Thymus (tissue), 11 donors: ENCODE measurements around the gene IFT122. TPM values are rescaled to one million over a fixed set of nuclear protein-coding genes. Genes with fewer than 3 reads are reported as not detected.
"Not testable (repeated sequence)": the region's sequence is repeated elsewhere in the genome, so short reads cannot be mapped to it uniquely, and the experiment has no call there.

Experiments
- DNase-seq, 9 donors: peaks; one replicate each; pipeline ENCODE4 v3.0.0-alpha.2; 2013; ENCODE audit warnings: low spot score in 9 of 9, low read depth in 6 of 9, missing footprints in 1 of 9
- H3K27ac ChIP-seq, 2 donors: one replicate each; pipeline ENCODE4 v1.5.1; 2013; ENCODE audit warnings: control low read depth in 1 of 2, low read depth in 1 of 2, low read length in 1 of 2, mild to moderate bottlenecking in 1 of 2, moderate library complexity in 1 of 2
- H3K27me3 ChIP-seq, 2 donors: one replicate each; pipeline ENCODE4 v1.5.1; 2013; ENCODE audit warnings: low read length in 1 of 2; ENCODE audit not compliant: control insufficient read depth in 2 of 2, insufficient read depth in 1 of 2
- H3K36me3 ChIP-seq, 2 donors: one replicate each; pipeline ENCODE4 v1.5.1; 2013; ENCODE audit warnings: low read length in 1 of 2, mild to moderate bottlenecking in 1 of 2, moderate library complexity in 1 of 2; ENCODE audit not compliant: control insufficient read depth in 2 of 2, insufficient read depth in 2 of 2
- H3K4me1 ChIP-seq, 2 donors: one replicate each; pipeline ENCODE4 v1.5.1; 2013; ENCODE audit warnings: low read length in 2 of 2; ENCODE audit not compliant: control insufficient read depth in 2 of 2, insufficient read depth in 2 of 2
- H3K4me3 ChIP-seq, 2 donors: one replicate each; pipeline ENCODE4 v1.5.1; 2013; ENCODE audit warnings: low read length in 2 of 2, control low read depth in 1 of 2, mild to moderate bottlenecking in 1 of 2
- H3K9me3 ChIP-seq, 2 donors: one replicate each; pipeline ENCODE4 v1.5.1; 2013; ENCODE audit warnings: low read length in 1 of 2, mild to moderate bottlenecking in 1 of 2; ENCODE audit not compliant: control insufficient read depth in 2 of 2, insufficient read depth in 1 of 2
- WGBS: extraction: QIAGEN DNeasy Blood & Tissue Kit; methylation state at CpG from one replicate; pipeline ENCODE4 v1.1.7; 2013; 5-methylcytosine and 5-hydroxymethylcytosine counted together
- polyA plus RNA-seq: library from polyadenylated mRNA; stranded (reverse); fragments of 200-250 nt; gene quantifications from one replicate; pipeline ENCODE4 v1.2.3, GENCODE V29; 2013
- total RNA-seq: library from RNA; stranded (reverse); fragments of 120-200 nt; gene quantifications from one replicate; pipeline ENCODE4 v1.2.4, GENCODE V29; 2013
- donor health status: healthy.

Gene IFT122
- total and polyA plus RNA-seq, 2 donors, result 10.0 to 14.5 TPM

GRCh38 chr3:129490273-129490675, 50.2 kb downstream of the IFT122 start:
- H3K4me3 ChIP-seq, result no peak overlapping the region
- 32% methylated on average over 5 of the region's 5 CpGs for WGBS
- DNase-seq, result peak; percentile 38 to 81 (median 62)
- H3K36me3 ChIP-seq, result peaks cover 23 to 27% of the 10 kb centered on the region in 2 donors
- H3K27ac ChIP-seq, result no peak overlapping the region
- H3K9me3 ChIP-seq, result no peaks in the 10 kb centered on the region
- peaks cover 3 to 8% of the 10 kb centered on the region in 2 donors for H3K4me1 ChIP-seq
- H3K27me3 ChIP-seq, result no peaks in the 10 kb centered on the region

DNA sequence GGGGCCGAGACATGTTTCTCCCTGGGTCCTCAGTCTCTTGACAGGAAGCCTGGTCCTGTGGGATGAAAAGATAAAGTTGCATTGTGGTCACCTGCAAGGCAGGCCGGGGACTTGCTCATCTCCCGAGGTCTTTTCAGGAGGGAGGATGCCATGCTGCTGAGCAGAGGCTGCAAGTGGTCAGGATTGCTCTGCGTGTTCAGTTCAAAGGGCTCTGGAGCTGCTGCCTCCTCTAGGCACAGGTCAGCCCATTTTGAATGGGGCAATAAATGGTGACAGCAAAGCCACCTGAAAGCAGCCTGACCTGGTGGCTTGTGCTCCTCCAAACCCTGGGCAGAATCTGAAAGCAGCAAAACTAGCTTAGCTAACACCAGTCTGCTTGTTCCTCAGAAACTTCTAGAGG, 51.1 kb downstream of the IFT122 start:
- not testable (repeated sequence) for H3K27me3 ChIP-seq, DNase-seq, H3K27ac ChIP-seq

DNA sequence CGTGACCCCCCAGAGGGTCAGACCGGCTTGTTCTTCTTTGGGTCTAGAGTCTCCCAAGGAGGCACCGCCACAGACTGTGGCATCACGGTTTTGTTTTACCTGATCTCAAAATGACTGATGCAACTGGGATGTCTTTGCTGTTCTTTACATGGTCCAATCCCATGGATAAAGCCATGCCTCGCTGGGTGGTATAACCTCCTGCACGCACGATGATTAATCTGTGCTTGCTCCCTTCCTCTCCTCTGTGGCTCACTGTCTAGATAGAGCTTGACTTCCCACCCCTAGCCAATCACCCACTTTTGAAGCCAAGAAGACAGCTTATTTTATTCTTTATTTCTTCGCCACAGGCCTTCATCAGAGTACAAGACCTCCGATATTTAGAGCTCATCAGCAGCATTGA, 51.8 kb downstream of the IFT122 start:
- DNase-seq, result no peak
- H3K27ac ChIP-seq, result no peak overlapping the region
- no peaks in the 10 kb centered on the region for H3K27me3 ChIP-seq
- H3K9me3 ChIP-seq, result no peaks in the 10 kb centered on the region
- 95% methylated on average over 9 of the region's 9 CpGs for WGBS
- H3K4me1 ChIP-seq, result peaks cover 3 to 8% of the 10 kb centered on the region in 2 donors
- H3K36me3 ChIP-seq, result peaks cover 29% of the 10 kb centered on the region in 2 donors
- no peak overlapping the region for H3K4me3 ChIP-seq

More for the DNA sequence above, 51.1 kb downstream of the IFT122 start:
- H3K9me3 ChIP-seq, H3K4me1 ChIP-seq, H3K4me3 ChIP-seq: not testable (repeated sequence)
- peaks cover 23% of the 10 kb centered on the region in 2 donors for H3K36me3 ChIP-seq
- WGBS, result 96% methylated on average over 4 of the region's 4 CpGs

DNA sequence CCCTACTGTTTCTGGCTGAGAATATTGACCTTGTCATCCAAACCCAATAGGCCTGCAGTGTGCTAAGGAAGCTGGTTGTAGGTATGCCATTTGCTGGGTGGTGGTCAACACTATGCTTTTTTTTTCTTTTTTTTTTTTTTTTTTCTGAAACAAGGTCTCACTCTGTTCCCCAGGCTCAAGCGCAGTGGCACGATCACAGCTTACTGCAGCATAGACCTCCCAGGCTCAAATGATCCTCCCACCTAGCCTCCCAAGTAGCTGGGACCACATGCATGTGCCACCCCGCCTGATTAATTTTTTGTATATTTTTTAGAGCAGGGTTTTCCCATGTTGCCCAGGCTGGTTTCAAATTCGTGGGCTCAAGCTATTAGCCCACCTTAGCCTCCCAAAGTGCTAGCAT, 52.7 kb downstream of the IFT122 start:
- H3K4me3 ChIP-seq, result no peak overlapping the region
- 97% methylated on average over 4 of the region's 4 CpGs for WGBS
- no peak for DNase-seq
- H3K9me3 ChIP-seq, result no peaks in the 10 kb centered on the region
- H3K36me3 ChIP-seq, result peaks cover 30 to 36% of the 10 kb centered on the region in 2 donors
- H3K27me3 ChIP-seq, result no peaks in the 10 kb centered on the region
- H3K4me1 ChIP-seq, result peaks cover 3 to 8% of the 10 kb centered on the region in 2 donors
- no peak overlapping the region for H3K27ac ChIP-seq

DNA sequence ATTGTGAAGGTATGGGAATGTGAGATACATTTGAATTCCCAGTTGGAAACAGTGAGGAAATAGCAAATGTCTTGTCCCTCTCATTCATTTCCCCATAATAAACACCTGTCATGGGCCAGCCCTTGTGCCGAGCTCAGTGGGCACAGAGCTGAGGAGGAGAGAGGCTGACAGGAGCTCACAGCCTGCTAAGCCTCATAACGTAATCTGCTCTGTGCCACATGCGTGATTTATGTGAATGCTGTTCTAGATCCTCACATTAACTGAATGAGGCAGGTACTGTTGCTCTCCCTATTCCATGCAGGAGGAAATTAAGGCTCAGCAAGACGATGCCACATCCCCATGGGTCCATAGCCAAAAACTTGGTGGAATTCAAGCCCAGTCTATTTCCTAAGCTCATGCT, 53.2 kb downstream of the IFT122 start:
- no peak overlapping the region for H3K27ac ChIP-seq
- no peak overlapping the region for H3K4me3 ChIP-seq
- 100% methylated on average over 4 of the region's 4 CpGs for WGBS
- no peak for DNase-seq
- no peaks in the 10 kb centered on the region for H3K9me3 ChIP-seq
- peaks cover 3 to 8% of the 10 kb centered on the region in 2 donors for H3K4me1 ChIP-seq
- H3K36me3 ChIP-seq, result peaks cover 30 to 38% of the 10 kb centered on the region in 2 donors
- H3K27me3 ChIP-seq, result no peaks in the 10 kb centered on the region

- peaks cover 30 to 39% of the 10 kb centered on the region in 2 donors for H3K36me3 ChIP-seq
- WGBS, result 96% methylated on average over 5 of the region's 5 CpGs
- not testable (repeated sequence) for H3K4me3 ChIP-seq, H3K27ac ChIP-seq, H3K4me1 ChIP-seq, DNase-seq, H3K9me3 ChIP-seq, H3K27me3 ChIP-seq
Observed at GRCh38 chr3:129494499-129494898, 54.5 kb downstream of the IFT122 start.

DNA sequence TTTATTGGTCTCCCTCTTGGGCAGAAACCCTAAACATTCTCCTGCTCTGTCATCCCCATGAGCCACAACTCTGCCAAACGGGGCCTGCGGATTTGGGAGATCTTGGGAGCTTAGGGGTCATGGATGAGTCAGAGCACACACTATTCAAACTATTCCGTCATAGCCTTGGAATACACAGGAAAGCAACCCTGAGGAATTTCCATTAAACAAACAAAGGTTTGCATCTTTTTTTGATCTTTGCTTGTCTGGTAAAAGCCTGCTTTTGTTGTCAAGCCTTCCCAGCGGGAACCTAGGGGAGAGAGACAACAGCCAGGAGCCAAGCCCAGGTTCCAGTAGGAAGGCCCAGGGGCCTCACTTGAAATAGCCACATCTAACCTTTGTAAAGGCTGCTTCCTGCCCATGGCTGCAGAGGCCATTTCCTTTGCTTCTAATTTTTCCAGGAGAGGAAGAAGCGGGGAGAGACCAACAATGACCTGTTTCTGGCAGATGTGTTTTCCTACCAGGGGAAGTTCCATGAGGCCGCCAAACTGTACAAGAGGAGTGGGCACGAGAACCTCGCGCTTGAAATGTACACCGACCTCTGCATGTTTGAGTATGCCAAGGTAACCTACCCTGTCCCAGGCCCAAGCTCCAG, 55.1 kb downstream of the IFT122 start:
- not testable (repeated sequence) for H3K27ac ChIP-seq, H3K27me3 ChIP-seq, H3K4me1 ChIP-seq, DNase-seq, H3K9me3 ChIP-seq, H3K4me3 ChIP-seq
- peaks cover 35 to 42% of the 10 kb centered on the region in 2 donors for H3K36me3 ChIP-seq
- 94% methylated on average over 10 of the region's 10 CpGs for WGBS

GRCh38 chr3:129497876-129498275, 57.9 kb downstream of the IFT122 start:
- not testable (repeated sequence) for H3K9me3 ChIP-seq, H3K4me1 ChIP-seq, H3K27ac ChIP-seq, H3K4me3 ChIP-seq, H3K27me3 ChIP-seq, DNase-seq
- H3K36me3 ChIP-seq, result peaks cover 40 to 45% of the 10 kb centered on the region in 2 donors
- 97% methylated on average over 2 of the region's 2 CpGs for WGBS

- H3K27me3 ChIP-seq, H3K4me1 ChIP-seq, H3K9me3 ChIP-seq, DNase-seq, H3K4me3 ChIP-seq, H3K27ac ChIP-seq: not testable (repeated sequence)
- WGBS, result 93% methylated on average over 8 of the region's 8 CpGs
- H3K36me3 ChIP-seq, result peaks cover 44% of the 10 kb centered on the region in 2 donors
Observed at GRCh38 chr3:129498603-129499488, 58.8 kb downstream of the IFT122 start.
